ENCODE data around the gene ATP6V0E2.
A peak's percentile ranks its signal among the peaks of the same experiment; 100 is the strongest.

Gene ATP6V0E2

GRCh38 chr7:149873074-149873969 is at the start of gene ATP6V0E2:
Gene ATP6V0E2 (plus strand): TSS chr7:149873969. CDS start chr7:149874066, 97 bp downstream.
- TF ChIP-seq CTCF (IDR thresholded peaks at IDR 0.05; ENCODE audit: control insufficient read depth, insufficient read depth, low read depth, low read length, missing control alignments), result no peak
- peak within 1 kb of the TSS; percentile 70 for H3K4me3 ChIP-seq (ENCODE audit: control insufficient read depth, low read depth, low read length)
- peak; percentile 53 for DNase-seq (ENCODE audit: low read depth)

- DNase-seq (ENCODE audit: low read depth), result no peak
- TF ChIP-seq CTCF (IDR thresholded peaks at IDR 0.05; ENCODE audit: control insufficient read depth, insufficient read depth, low read depth, low read length, missing control alignments), result no peak
- H3K4me3 ChIP-seq (ENCODE audit: control insufficient read depth, low read depth, low read length), result no peak overlapping the region
These were observed 49.4 kb upstream of the ATP6V0E2 start for GRCh38 chr7:149824301-149824741.

GRCh38 chr7:149824748-149825566 is 48.8 kb upstream of the ATP6V0E2 start:
- TF ChIP-seq CTCF (IDR thresholded peaks at IDR 0.05; ENCODE audit: control insufficient read depth, insufficient read depth, low read depth, low read length, missing control alignments), result no peak
- DNase-seq (ENCODE audit: low read depth), result no peak
- no peak overlapping the region for H3K4me3 ChIP-seq (ENCODE audit: control insufficient read depth, low read depth, low read length)

GRCh38 chr7:149825567-149826343 is 48.0 kb upstream of the ATP6V0E2 start:
- H3K4me3 ChIP-seq (ENCODE audit: control insufficient read depth, low read depth, low read length), result no peak overlapping the region
- DNase-seq (ENCODE audit: low read depth), result no peak
- no peak for TF ChIP-seq CTCF (IDR thresholded peaks at IDR 0.05; ENCODE audit: control insufficient read depth, insufficient read depth, low read depth, low read length, missing control alignments)

GRCh38 chr7:149826344-149827088 is 47.3 kb upstream of the ATP6V0E2 start:
- DNase-seq (ENCODE audit: low read depth), result no peak
- no peak for TF ChIP-seq CTCF (IDR thresholded peaks at IDR 0.05; ENCODE audit: control insufficient read depth, insufficient read depth, low read depth, low read length, missing control alignments)
- no peak overlapping the region for H3K4me3 ChIP-seq (ENCODE audit: control insufficient read depth, low read depth, low read length)

Measured in AG09309 (cell line).